Adrenal gland (tissue), 5 donors: Measurements from ENCODE around the gene CRYBG1.

ENCODE experiments used
- CTCF ChIP-seq, 6 experiments: fragments of 450-650 bp in 4 of 6; fragments of 200-600 bp in 2 of 6; sonication (generic) in 1 of 6; IDR thresholded peaks; 1 replicate in 5 of 6; 2 replicates in 1 of 6; pipeline versions ENCODE4 v1.5.1 to v1.8.0; 2016 to 2021; ENCODE audit warnings: antibody characterized with exemption in 6 of 6, mild to moderate bottlenecking in 2 of 6, moderate library complexity in 1 of 6
- POLR2A ChIP-seq, 2 donors: fragments of 450-650 bp; IDR thresholded peaks; one replicate each; pipeline ENCODE4 v1.6.1; 2017; ENCODE audit warnings: antibody characterized with exemption in 2 of 2, mild to moderate bottlenecking in 2 of 2, moderate library complexity in 1 of 2
- donor health status: DM: no; HTN: no; CAD: no.

DNA sequence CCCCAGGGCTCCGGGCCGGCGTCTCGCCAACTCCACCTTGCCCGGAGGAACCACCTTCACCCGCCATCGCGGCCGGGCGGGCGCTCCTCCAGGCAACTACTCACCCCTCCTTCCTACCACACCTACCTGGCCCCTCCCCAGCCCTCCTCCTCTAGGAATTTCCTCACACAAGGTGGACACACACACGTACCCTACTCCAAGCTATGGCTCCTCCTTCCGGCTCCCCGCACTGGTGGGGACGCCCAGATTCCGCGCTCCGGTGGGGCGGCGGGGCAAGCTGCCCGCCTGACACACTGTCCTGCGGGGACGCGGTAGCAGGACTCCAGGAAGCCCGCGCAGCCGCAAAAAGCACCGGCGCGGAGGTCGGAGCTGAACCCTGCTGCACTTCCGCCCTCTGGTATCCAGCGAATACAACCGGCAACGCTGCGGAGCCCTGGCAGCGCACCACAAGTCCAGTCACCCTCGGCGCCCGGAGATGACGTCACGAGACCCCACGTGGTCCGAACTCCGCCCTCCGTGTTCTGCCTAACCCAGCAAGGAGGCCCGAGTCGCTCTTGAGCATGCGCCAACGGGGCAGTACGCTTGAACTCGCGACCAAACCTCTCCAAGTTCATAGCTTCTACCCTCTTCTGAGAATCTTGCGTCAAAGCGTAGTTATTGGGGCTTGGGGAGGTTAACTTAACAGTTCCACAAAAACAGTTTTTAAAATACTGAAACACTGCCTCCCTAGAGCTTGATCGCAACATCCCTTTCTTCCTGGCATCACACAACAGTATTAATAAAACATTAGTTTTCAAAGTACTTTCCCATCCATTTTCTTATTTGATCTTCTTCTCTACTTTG is 35.0 kb upstream of the CRYBG1 start, which contains the start of gene ATG5:
- TF ChIP-seq POLR2A (IDR thresholded peaks at IDR 0.05) (peak; percentile 85 to 93), CTCF (IDR thresholded peaks at IDR 0.05) (no peak)
